Dermis blood vessel endothelial cell (primary cell): Measurements from ENCODE around the gene CTAG2. TPM values are rescaled to one million over a fixed set of nuclear protein-coding genes. Genes with fewer than 3 reads are reported as not detected.
"Not testable (repeated sequence)": the region's sequence is repeated elsewhere in the genome, so short reads cannot be mapped to it uniquely, and the experiment has no call there.

ENCODE experiments used
- DNase-seq: peaks from one replicate; pipeline ENCODE4 v3.0.0; 2010
- total RNA-seq: library from RNA; depleted of rRNA; stranded (reverse); fragments of >200 nt; gene quantifications from 2 replicates; pipeline ENCODE4 v1.2.3, GENCODE V29; 2014

Gene CTAG2
- total RNA-seq, 1 donor from 2014 or later = not detected

DNA sequence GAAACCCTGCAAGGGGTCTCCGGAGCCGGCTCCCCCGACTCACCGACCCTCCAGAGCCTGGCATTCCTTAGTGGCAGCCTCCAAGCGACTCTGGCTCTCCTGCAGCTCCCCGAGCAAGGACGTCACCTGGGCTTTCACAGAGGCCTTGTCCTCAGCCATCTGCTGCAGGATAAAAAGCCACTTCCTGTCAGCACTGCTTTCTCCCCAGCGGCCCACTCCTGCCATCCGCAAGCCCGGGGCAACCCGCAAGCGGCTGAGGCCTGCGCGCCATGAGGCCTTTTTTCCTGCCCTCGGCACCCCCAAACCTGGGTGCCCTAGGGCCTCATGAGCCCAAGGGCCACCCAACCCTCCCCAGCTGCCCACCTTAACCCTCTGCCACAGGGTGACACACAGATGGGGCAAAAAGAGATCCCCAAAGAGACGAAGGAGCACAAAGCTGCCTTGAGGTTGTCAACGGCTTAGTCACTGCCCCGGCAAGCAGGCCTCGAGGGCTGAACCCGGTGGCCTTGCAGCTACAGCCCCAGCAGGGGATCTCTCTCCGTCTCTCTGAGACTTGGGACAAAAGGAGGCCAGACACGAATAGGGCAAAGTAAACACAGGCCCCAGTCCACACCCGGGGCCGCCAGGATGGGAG is 7.5 kb downstream of the CTAG2 start:
- not testable (repeated sequence) for DNase-seq

DNA sequence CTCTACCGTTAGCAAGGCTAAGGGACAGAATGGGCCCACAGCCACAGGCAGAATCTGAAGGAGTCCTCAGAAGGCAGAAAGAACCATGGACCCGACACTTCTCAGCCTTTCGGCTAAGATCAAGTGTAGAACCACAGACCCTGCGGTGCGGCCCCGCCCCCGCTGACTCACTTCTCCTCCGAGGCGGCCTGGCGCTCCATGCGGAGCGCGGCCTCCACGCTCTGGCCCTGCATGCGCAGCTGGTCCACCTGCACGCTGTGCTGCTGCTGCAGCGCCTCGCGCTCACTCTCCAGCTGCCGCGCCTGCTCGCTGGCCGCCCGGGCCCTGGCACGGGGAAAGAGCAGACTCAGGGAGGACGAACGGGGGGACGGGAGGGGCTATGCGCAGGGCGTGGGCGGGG is 9.7 kb downstream of the CTAG2 start:
- not testable (repeated sequence) for DNase-seq

DNA sequence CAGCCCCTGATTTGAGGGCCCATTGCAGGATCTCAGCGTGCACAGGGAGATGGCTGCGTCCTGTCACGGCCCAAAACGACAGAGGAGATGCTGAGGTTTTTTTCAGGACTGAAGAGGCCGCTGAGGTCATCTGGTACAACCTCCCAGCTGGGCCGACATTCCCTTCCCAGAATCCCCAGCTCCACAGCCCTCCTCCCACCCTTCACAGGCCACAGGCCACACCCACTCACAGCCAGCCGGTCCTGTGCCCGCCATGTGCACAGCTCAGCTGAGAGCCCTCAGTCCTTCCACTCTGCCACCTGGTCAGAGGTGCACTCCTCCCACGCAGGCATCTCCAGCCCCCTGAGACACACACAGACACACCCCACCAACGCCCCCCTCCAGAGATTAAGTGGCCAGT is 11.6 kb downstream of the CTAG2 start:
- DNase-seq = not testable (repeated sequence)

DNA sequence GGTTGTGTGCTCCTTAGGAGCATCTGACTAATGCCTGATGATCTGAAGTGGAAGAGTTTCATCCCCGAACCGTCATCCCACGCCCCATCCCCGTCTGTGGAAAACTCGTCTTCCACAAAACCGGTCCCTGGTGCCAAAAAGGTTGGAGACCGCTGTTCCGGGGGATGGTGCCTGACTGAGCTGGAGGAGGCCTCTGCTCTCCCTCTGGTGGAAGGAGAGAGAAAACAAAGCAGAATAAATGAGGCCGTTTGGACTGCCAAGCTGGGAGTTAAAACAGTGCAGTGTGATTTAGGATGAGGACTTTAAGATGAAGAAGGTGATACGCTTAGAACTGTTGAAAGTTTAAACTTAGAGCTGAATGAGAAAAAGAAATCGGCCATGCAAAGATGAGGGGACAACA is 19.7 kb downstream of the CTAG2 start:
- DNase-seq = not testable (repeated sequence)

DNA sequence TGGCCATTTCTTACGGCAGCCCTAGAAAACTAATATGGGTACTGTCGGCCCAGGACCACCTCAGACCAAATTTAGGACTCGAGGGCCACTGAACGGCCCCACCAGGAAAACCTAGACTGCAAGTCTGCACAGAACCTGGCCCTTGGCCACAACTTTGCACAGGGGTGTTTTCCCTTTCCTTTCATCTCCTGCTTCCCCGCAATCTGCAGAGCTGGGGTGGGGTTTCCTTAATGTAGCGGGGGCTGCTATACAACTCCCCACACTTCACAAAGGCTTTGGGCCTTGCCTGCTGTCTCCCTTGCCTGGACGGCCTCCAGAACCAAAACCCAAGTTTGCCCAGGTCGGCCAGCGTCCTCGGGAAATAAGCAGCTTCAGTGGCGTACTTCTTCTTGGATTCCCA is 22.4 kb downstream of the CTAG2 start:
- not testable (repeated sequence) for DNase-seq

DNA sequence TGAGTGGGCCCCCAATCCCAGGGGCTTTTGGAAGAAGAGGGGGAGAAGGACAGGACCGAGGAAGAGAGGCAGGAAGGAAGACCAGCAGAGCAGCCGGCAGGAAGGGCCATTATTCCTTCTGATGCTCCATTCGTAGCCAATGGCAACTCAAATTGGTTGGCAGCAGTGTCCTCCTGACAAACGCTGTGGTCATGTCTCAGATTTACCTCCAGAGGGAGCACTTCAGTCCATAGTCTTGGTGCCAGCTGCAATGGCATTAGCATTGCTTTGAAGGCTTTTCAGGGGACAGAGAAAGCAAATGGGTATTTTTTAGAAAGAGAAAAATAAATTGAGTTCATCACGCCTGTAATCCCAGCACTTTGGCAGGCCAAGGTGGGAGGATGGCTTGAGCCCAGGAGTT is 24.4 kb downstream of the CTAG2 start:
- not testable (repeated sequence) for DNase-seq

DNA sequence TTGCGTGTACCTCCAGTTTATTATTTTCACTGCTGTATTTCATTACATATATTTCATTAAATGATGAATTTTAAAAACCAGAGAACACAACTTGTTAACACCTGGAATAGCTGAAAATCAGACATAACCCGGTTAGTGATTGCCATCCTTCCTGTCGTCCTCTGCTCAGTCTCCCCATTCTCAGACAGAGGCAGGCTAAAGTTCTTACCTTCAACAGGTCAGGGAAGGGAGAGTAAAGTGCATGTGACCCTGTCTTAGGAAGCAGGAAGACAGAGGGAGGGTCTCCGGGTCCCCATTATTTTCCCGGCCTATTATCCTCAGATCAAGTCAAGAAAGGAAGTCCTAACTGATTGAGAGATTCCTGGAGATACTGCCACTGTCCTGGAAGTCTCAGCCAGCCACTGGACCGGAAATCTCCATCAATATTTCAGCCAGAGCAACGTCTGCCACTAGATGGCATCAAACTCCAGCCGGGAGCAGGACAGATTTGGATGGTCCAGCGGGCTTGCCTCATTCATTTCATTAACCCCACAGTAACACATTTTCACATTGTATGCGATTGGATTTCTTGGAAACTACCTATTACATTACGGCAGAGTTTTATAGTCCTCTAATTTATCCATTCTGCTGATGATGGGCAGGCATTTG is 32.5 kb downstream of the CTAG2 start:
- not testable (repeated sequence) for DNase-seq

DNA sequence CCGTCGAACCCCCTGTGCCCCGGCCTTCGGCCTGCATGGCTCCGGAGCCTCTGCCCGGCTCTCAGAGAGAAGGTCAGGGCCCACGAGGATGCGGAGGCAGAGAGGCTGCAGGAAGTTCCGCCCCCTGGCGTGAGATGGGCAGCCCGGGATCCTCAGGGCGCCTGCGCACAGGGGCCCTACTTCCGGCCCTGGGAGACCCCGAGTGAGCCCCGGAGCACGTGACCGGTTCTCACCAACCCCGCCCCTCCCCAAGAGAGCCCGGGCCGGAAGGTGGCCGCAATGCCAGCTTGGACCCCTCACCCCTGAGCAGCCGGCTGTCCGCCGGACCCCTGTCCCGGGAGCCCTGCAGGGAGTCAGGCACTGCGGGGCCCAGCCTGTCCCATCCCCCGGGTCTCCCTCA is 34.2 kb downstream of the CTAG2 start, which contains the start of gene CTAG1B:
Gene CTAG1B (minus strand): TSS at position 101 of the 400 bp plus-strand sequence. CDS start 64 bp downstream, at position 37.
- not testable (repeated sequence) for DNase-seq

DNA sequence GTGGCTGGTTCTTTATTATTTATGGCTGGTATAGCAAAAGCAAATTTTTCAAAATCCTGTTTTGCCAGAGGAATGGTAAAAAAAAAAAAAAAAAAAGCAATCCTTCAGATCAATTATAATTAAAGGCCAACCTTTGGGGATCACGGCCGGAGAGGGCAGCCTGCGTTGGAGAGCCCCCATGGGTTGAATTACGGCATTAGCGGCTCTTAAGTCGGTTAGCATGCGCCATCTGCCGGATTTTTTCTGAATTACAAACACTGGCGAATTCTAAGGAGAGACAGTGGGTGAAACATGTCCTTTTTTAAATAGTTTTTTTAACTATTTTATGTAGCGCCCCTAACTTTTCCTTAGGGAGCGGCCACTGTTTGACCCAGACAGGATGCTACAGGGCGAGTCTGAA is 39.8 kb downstream of the CTAG2 start:
- DNase-seq = not testable (repeated sequence)

DNA sequence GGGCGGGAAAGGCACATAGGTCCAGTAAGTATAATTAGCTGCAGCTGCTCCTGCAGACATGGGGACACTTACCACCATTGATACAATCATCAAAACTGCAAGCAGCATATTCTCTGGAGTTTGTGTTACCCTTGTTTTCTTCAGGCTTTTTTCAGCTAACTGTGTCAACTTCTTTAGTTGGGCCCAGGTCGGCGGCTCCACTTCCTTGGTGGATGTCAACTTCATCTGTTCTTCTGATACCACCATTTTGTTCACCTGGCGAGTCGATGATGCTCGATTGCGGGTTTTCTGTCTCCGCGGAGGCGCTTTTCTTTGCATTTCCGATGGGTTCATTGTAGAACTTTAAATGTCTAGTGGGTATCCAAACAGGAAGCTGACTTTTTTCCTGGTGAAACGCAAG is 42.2 kb downstream of the CTAG2 start:
- DNase-seq = not testable (repeated sequence)

DNA sequence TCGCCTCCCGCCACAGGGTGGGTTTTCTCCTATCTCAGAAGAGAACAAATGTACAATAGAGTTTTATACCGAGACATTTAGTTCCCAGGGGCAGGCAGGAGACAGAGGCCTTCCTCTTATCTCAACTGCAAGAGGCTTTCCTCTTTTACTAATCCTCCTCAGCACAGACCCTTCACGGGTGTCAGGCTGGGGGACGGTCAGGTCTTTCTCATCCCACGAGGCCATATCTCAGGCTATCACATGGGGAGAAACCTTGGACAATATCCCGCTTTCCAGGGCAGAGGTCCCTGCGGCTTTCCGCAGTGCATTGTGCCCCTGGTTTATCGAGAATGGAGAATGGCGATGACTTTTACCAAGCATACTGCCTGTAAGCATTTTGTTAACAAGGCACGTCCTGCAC is 44.6 kb downstream of the CTAG2 start:
- DNase-seq = not testable (repeated sequence)

DNA sequence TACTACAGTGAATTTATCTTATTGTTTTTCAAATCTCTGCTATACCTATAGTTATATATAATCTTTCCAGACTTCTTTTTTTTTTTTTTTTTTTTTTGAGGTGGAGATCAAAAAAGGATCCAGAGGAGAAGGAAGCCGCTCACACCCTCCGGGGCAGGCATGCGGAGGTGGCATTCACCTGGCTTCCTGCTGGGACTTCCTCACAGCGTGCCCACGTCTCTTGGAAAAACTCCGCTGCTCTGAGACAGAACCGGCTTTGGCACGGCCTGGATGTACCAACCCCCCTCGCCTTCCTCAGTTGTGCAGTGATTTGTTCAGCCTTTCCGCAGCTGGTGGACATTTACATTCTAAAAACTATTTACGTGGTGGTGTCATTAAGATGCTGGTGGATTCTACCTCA is 45.4 kb downstream of the CTAG2 start:
- DNase-seq = not testable (repeated sequence)

DNA sequence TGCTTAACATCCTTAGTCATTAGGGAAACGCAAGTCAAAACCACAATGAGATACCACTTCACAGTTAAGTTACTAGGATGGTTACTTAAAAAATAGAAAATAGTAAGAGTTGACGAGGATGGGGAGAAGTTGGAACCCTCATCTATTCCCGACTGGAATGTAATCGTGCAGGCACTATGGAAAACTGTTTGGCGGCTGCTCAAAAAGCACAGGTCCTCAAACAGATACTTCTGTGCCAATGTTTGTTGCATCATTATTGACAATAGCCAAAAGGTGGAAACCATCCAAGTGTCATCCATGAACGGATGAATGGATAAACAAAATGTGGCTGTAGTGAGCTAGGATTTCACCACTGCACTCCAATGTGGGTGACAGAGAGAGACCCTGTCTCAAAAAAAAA is 46.0 kb downstream of the CTAG2 start:
- no peak for DNase-seq

DNA sequence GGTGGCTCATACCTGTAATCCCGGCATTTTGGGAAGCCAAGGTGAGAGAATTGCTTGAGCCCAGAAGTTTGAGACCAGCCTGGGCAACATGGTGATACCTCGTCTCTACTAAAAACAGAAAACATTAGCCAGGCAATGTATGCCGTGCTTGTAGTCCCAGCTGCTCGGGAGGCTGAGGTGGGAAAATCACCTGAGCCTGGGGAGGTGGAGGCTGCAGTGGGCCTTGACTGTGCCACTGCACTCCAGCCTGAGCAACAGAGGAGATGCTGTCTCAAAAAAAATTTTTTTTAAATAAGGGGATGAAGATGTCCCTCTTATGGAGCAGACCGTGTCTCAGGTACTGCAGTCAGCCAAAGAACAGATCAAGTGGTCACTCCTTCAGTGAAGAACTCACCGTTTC is 47.8 kb downstream of the CTAG2 start:
- DNase-seq = no peak

DNA sequence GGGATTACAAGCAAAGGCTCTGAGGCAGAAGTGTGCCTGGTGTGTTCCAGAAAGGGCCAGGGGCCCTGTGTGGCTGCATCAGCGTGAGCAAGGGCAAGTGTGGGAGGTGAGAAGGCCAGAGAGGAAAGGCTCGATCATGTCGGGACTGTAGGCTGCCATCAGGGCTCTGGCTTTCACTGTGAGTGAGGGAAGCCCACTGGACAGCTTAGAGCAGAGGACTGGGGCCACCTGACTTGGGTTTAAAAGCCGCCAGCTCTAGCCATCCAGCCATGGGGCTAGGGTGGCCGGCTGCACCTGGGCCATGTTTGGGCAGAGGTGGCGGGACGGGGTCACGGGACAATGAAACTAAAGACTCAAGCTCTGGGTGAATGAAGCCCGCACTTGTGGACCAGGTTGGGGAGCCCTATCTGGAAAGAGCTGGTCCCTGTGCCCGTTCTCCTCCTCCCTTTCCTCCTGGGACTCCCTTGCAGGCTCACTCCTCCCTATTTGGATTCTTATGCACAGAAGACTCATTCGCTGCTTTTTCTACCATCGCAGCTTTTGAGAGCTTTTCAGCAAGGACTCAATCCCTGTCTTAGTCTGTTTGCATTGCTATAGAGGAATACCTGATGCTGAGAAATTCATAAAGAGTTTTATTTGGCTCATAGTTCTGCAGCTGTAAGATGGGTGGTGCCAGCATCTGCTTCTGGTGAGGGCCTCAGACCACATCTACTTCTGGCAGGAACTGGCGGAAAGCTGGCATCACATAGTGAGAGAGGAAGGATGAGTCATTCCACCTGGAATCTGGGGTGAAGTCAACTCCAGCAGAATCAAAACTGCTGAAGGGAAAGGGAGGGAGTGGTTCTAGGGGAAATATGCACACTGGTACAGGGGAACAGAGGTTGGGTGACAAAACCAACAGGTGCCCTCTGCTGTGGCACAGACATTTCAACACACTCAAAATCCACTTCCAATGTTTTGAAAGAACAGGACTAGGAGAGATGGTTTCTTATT is 49.6 kb downstream of the CTAG2 start:
- peak; percentile 57 for DNase-seq

DNA sequence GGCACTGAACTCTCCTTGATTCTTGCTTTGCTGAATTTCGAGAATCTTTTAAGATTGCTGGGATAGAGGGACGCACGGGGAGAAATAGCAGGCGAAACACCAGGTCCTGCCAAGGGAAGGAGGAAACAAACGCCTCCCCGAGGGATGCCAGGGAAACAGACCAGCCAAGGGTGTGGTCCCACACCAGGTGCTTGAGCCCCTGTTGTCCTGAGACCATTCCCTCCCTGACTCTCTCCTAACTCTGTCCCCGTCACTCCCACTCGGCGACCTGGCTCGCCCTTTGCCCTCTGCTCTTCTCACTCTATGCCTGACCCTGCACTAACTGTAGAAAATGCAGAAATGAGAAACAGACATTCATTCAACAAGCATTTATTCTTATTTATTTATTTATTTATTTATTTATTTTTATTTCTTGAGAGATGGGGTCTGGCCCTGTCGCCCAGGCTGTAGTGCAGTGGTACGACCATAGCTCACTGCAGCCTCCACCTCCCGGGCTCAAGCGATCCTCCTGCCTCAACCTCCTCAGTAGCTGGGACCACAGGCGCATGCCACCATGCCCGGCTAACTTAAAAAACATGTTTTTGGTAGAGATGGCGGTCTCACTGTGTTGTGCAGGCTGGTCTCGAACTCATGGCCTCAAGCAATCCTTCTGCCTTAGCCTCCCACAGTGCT is 50.5 kb downstream of the CTAG2 start:
- no peak for DNase-seq

DNA sequence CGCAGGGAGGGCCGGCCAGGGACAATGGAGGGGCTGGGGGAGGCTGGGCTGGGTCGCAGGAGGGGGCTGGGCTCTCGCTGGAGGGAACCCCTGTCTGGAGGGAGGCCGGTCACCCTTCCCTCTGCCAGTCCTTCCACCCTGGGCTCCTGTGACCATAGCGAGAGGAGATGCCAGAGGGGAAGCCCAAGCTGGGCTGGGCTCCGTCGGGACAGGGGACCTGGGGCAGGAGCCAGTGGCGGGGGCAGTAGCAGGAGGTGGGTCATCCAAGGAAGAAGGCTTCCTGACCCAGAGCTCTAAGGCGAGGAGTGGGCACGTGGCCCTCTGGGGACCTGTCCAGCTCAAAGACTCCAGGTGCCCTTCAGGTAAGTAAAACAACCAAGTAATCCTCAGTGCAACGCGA is 51.2 kb downstream of the CTAG2 start:
- no peak for DNase-seq

Other genes with a start within 250 kb of the CTAG2 start
- gene DNASE1L1, start 244.3 kb downstream of the CTAG2 start, total RNA-seq = 105 and 111 TPM in 2 replicates
- 20.8 and 25.9 TPM in 2 replicates for gene TAFAZZIN, start 242.0 kb downstream of the CTAG2 start, total RNA-seq
- gene ATP6AP1, start 224.9 kb downstream of the CTAG2 start, total RNA-seq = 65.9 and 103 TPM in 2 replicates
- gene GDI1, start 216.4 kb downstream of the CTAG2 start, total RNA-seq = 50.7 and 75.9 TPM in 2 replicates
- 58.0 and 61.4 TPM in 2 replicates for gene FAM50A, start 209.4 kb downstream of the CTAG2 start, total RNA-seq
- 6.6 and 9.0 TPM in 2 replicates for gene PLXNA3, start 195.3 kb downstream of the CTAG2 start, total RNA-seq
- gene LAGE3, start 174.3 kb downstream of the CTAG2 start, total RNA-seq = 14.3 and 31.5 TPM in 2 replicates
- 51.1 and 57.8 TPM in 2 replicates for gene UBL4A, start 167.0 kb downstream of the CTAG2 start, total RNA-seq
- 22.1 and 39.9 TPM in 2 replicates for gene SLC10A3, start 162.9 kb downstream of the CTAG2 start, total RNA-seq
- 25.5 and 27.7 TPM in 2 replicates for gene FAM3A, start 137.3 kb downstream of the CTAG2 start, total RNA-seq
- gene G6PD, start 106.7 kb downstream of the CTAG2 start, total RNA-seq = 29.1 and 117 TPM in 2 replicates
- 15.5 and 22.1 TPM in 2 replicates for gene IKBKG, start 106.0 kb downstream of the CTAG2 start, total RNA-seq
- gene CTAG1A, start 68.4 kb downstream of the CTAG2 start, total RNA-seq = not detected in 2 replicates
- gene CTAG1B, start 34.3 kb downstream of the CTAG2 start, total RNA-seq = not detected in 2 replicates
- gene GAB3, start 97.5 kb upstream of the CTAG2 start, total RNA-seq = 12.1 and 14.1 TPM in 2 replicates
- gene DKC1, start 109.3 kb upstream of the CTAG2 start, total RNA-seq = 45.6 and 71.2 TPM in 2 replicates
- gene MPP1, start 151.9 kb upstream of the CTAG2 start, total RNA-seq = 39.5 and 59.2 TPM in 2 replicates
- not detected in 2 replicates for gene SMIM9, start 181.1 kb upstream of the CTAG2 start, total RNA-seq
- 2.7 and 6.6 TPM in 2 replicates for gene F8A1, start 232.8 kb upstream of the CTAG2 start, total RNA-seq